ENCODE data around the gene PACS2. TPM values are rescaled to one million over a fixed set of nuclear protein-coding genes. Genes with fewer than 3 reads are reported as not detected.

PACS2 gene
- total RNA-seq, 1 experiment from 2014 or later = 72.5 TPM

DNA sequence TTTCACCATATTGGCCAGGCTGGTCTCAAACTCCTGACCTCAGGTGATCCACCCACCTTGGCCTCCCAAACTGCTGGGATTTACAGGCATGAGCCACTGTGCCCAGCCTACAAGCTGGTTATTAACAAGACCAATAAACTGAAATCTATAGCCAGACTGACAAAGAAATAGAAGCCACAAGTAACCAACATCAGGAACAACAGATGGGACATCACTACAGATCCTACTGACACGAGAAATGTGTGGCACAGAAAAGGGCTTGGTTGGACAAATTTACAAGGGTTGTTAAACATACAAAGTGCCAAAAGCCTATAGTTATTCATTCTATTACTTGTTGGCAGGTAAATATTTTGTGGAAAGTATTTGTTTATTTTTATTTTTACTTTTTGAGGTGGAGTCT is 116.7 kb downstream of the PACS2 start:
- no peak overlapping the region for H3K4me3 Mint-ChIP-seq

More for the DNA sequence above, 116.7 kb downstream of the PACS2 start:
- H3K23ac ChIP-seq (ENCODE audit: insufficient read length, low read depth, low read length) = no peak overlapping the region
- no peaks in the 10 kb centered on the region for H4K20me1 ChIP-seq (ENCODE audit: control insufficient read depth, insufficient read depth, insufficient read length)
- H3K56ac ChIP-seq (ENCODE audit: insufficient read length, low read depth, low read length) = no peak overlapping the region
- H2AK5ac ChIP-seq (ENCODE audit: insufficient read length, low read length) = no peak overlapping the region
- H2BK15ac ChIP-seq (ENCODE audit: low read depth, low read length) = no peak overlapping the region
- no peak overlapping the region for H3K9ac ChIP-seq (ENCODE audit: extremely low read depth, insufficient read length, low read length)
- H3K14ac ChIP-seq (ENCODE audit: insufficient read depth, low read length) = no peak overlapping the region
- H3K9me3 ChIP-seq (ENCODE audit: control insufficient read depth, low read depth, low read length) = no peaks in the 10 kb centered on the region
- H3K4me1 ChIP-seq (ENCODE audit: insufficient read depth, low read length) = no peaks in the 10 kb centered on the region
- TF ChIP-seq, protein P1, sequence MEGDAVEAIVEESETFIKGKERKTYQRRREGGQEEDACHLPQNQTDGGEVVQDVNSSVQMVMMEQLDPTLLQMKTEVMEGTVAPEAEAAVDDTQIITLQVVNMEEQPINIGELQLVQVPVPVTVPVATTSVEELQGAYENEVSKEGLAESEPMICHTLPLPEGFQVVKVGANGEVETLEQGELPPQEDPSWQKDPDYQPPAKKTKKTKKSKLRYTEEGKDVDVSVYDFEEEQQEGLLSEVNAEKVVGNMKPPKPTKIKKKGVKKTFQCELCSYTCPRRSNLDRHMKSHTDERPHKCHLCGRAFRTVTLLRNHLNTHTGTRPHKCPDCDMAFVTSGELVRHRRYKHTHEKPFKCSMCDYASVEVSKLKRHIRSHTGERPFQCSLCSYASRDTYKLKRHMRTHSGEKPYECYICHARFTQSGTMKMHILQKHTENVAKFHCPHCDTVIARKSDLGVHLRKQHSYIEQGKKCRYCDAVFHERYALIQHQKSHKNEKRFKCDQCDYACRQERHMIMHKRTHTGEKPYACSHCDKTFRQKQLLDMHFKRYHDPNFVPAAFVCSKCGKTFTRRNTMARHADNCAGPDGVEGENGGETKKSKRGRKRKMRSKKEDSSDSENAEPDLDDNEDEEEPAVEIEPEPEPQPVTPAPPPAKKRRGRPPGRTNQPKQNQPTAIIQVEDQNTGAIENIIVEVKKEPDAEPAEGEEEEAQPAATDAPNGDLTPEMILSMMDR (conservative IDR thresholded peaks at IDR 0.05) = no peak
- Mint-ChIP-seq H3K36me3 (ENCODE audit: insufficient read depth in 1 of 3, low read depth in 3 of 3) (peaks cover 32 to 53% (median 42%) of the 10 kb centered on the region in 3 experiments), H3K9me3 (peaks cover 0 to 3% of the 10 kb centered on the region in 2 experiments; a peak in 1 of 5 replicates), H3K4me1 (peaks cover 12 to 13% of the 10 kb centered on the region in 2 experiments), H3K27ac (no peak overlapping the region), H3K27me3 (ENCODE audit: low read depth) (no peaks in the 10 kb centered on the region; the same call in 1 of the 2 replicates)
- H2AFZ ChIP-seq (ENCODE audit: low read length) = no peak overlapping the region
- no peak overlapping the region for H4K8ac ChIP-seq (replicated peaks; ENCODE audit: insufficient read length, low read depth, low read length)
- H2BK12ac ChIP-seq (ENCODE audit: insufficient read length, low read depth, low read length) = no peak overlapping the region
- H2BK20ac ChIP-seq (ENCODE audit: low read depth, low read length, poor library complexity, severe bottlenecking) = no peak overlapping the region
- no peak overlapping the region for H2BK5ac ChIP-seq (ENCODE audit: insufficient read length, low read length)
- peaks cover 17% of the 10 kb centered on the region for H3K79me1 ChIP-seq (ENCODE audit: insufficient read depth, low read depth, low read length, poor library complexity, severe bottlenecking)
- H4K5ac ChIP-seq (ENCODE audit: insufficient read length, low read depth, low read length) = no peak overlapping the region
- no peak overlapping the region for H3K4me2 ChIP-seq (ENCODE audit: insufficient read depth, insufficient read length, low read length)
- no peaks in the 10 kb centered on the region for H3K27me3 ChIP-seq (ENCODE audit: insufficient read depth, low read length)
- no peak overlapping the region for H3K4ac ChIP-seq (ENCODE audit: low read depth, low read length)
- no peaks in the 10 kb centered on the region for H3K23me2 ChIP-seq (ENCODE audit: insufficient read length, low read depth, low read length, poor library complexity, severe bottlenecking)
- no peak overlapping the region for H3K27ac ChIP-seq (ENCODE audit: insufficient read length, low read depth, low read length)
- no peak overlapping the region for H4K91ac ChIP-seq (ENCODE audit: insufficient read length, low read depth, low read length)
- no CpG with 5 or more reads among the region's 1 CpG for WGBS (ENCODE audit: extremely low coverage, insufficient read length, low lambda C conversion rate)
- H2BK120ac ChIP-seq (ENCODE audit: low read depth, low read length, poor library complexity, severe bottlenecking) = no peak overlapping the region
- H3K18ac ChIP-seq (ENCODE audit: insufficient read length, low read depth, low read length) = no peak overlapping the region
- no peak overlapping the region for H3T11ph ChIP-seq (ENCODE audit: low read length)
- peaks cover 39% of the 10 kb centered on the region; the same call in 1 of the 2 replicates for H3K79me2 ChIP-seq (ENCODE audit: insufficient read depth, low read length)
- no peak for DNase-seq
